ENCODE measurements around the gene APOL5.

The APOL5 gene

GRCh38 chr22:35743326-35743860, 25.7 kb downstream of the APOL5 start:
- peaks cover 12% of the 10 kb centered on the region for H3K4me1 ChIP-seq
- no peaks in the 10 kb centered on the region for H3K9me3 ChIP-seq (ENCODE audit: control insufficient read depth, low read length)
- H2AFZ ChIP-seq = no peak overlapping the region
- no peaks in the 10 kb centered on the region for H3K79me2 ChIP-seq
- TF ChIP-seq, protein P1, sequence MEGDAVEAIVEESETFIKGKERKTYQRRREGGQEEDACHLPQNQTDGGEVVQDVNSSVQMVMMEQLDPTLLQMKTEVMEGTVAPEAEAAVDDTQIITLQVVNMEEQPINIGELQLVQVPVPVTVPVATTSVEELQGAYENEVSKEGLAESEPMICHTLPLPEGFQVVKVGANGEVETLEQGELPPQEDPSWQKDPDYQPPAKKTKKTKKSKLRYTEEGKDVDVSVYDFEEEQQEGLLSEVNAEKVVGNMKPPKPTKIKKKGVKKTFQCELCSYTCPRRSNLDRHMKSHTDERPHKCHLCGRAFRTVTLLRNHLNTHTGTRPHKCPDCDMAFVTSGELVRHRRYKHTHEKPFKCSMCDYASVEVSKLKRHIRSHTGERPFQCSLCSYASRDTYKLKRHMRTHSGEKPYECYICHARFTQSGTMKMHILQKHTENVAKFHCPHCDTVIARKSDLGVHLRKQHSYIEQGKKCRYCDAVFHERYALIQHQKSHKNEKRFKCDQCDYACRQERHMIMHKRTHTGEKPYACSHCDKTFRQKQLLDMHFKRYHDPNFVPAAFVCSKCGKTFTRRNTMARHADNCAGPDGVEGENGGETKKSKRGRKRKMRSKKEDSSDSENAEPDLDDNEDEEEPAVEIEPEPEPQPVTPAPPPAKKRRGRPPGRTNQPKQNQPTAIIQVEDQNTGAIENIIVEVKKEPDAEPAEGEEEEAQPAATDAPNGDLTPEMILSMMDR (IDR thresholded peaks at IDR 0.05) = no peak
- H3K9ac ChIP-seq = no peak overlapping the region
- H3K4me2 ChIP-seq (ENCODE audit: low read length) = no peak overlapping the region
- H3K36me3 ChIP-seq (ENCODE audit: control insufficient read depth, insufficient read depth, low read length) = no peaks in the 10 kb centered on the region
- H3K27me3 ChIP-seq (ENCODE audit: control insufficient read depth, insufficient read depth, low read length) = no peaks in the 10 kb centered on the region
- H3K4me3 ChIP-seq (ENCODE audit: low read depth, low read length) = no peak overlapping the region
- H3K27ac ChIP-seq = no peak overlapping the region

DNA sequence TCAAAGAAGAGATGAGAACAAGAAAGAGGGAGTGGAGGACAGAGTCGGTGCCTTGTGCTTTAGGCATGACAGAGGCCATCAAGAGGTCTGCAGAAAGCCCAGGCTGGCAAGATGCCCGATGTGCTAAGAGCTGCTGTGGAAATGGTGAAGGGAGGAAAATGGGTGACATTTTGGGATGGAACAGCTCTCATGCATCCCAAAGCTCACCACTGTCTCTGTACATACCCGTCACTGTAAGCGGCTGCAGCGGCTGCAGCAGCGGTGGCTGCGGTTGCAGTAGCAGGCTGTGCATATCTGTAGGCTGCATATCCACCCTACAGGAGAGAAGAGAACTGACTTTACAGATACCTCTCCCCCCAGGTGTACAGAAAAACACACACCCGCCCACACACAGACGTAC, 28.6 kb downstream of the APOL5 start:
- Histone ChIP-seq H3K4me2 (ENCODE audit: low read length) (no peak overlapping the region), H3K27ac (no peak overlapping the region), H3K36me3 (ENCODE audit: control insufficient read depth, insufficient read depth, low read length) (no peaks in the 10 kb centered on the region), H3K79me2 (no peaks in the 10 kb centered on the region), H3K27me3 (ENCODE audit: control insufficient read depth, insufficient read depth, low read length) (no peaks in the 10 kb centered on the region), H3K4me3 (ENCODE audit: low read depth, low read length) (no peak overlapping the region), H2AFZ (no peak overlapping the region), H3K9ac (no peak overlapping the region), H3K4me1 (no peaks in the 10 kb centered on the region), H3K9me3 (ENCODE audit: control insufficient read depth, low read length) (no peaks in the 10 kb centered on the region)
- TF ChIP-seq, protein P1 (IDR thresholded peaks at IDR 0.05) = no peak

DNA sequence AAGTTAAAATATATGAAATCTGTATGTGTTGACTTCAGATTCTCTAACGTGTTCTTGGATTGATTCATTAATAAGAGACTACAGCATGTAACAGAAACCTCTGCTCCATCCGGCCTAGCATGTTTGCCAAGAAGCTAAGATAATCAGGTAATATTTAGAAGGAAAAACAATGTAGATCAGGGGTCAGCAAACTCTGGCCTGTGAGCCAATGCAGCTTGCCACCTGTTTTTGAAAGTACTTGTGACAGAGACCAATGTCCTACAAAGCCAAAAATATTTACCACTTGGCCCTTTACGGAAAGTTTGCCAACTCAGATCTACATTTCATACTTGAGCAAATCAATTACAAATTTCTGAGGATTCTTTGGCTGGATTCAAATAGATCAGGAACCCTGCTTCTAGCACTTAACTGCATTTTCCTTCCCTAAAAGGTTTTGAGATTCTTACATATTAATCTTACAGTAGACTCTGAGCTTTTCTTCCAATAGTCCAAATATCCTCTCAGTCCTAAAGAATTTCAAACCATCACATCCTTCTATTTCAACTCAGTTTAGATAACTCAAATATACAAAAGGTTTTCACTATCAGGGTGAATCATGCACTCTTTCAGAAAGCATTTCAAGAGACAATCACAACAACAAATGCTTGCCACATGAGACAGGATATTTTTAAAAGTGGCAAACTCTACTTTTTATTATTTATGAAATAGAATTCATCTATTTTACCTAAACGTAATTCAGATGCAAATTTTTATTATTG, 29.5 kb downstream of the APOL5 start:
- no peak overlapping the region for H3K27ac ChIP-seq
- no peaks in the 10 kb centered on the region for H3K9me3 ChIP-seq (ENCODE audit: control insufficient read depth, low read length)
- no peaks in the 10 kb centered on the region for H3K27me3 ChIP-seq (ENCODE audit: control insufficient read depth, insufficient read depth, low read length)
- H3K4me1 ChIP-seq = no peaks in the 10 kb centered on the region
- H3K9ac ChIP-seq = no peak overlapping the region
- no peaks in the 10 kb centered on the region for H3K79me2 ChIP-seq
- no peaks in the 10 kb centered on the region for H3K36me3 ChIP-seq (ENCODE audit: control insufficient read depth, insufficient read depth, low read length)
- no peak overlapping the region for H2AFZ ChIP-seq
- TF ChIP-seq, protein P1 (IDR thresholded peaks at IDR 0.05) = no peak
- H3K4me2 ChIP-seq (ENCODE audit: low read length) = no peak overlapping the region
- H3K4me3 ChIP-seq (ENCODE audit: low read depth, low read length) = no peak overlapping the region

- Histone ChIP-seq H3K79me2 (no peaks in the 10 kb centered on the region), H2AFZ (no peak overlapping the region), H3K36me3 (ENCODE audit: control insufficient read depth, insufficient read depth, low read length) (no peaks in the 10 kb centered on the region), H3K27ac (no peak overlapping the region), H3K27me3 (ENCODE audit: control insufficient read depth, insufficient read depth, low read length) (no peaks in the 10 kb centered on the region), H3K9me3 (ENCODE audit: control insufficient read depth, low read length) (no peaks in the 10 kb centered on the region), H3K4me1 (no peaks in the 10 kb centered on the region), H3K4me3 (ENCODE audit: low read depth, low read length) (no peak overlapping the region), H3K9ac (no peak overlapping the region), H3K4me2 (ENCODE audit: low read length) (no peak overlapping the region)
- TF ChIP-seq, protein P1 (IDR thresholded peaks at IDR 0.05) = no peak
Observed at GRCh38 chr22:35749808-35750207, 32.1 kb downstream of the APOL5 start.
